Kasumi-1 (cell line): ENCODE results near the gene ZNF561.

Experiments used
- DNase-seq, 2 experiments: peaks; one replicate each; lab custom pipeline; 2025; lab: John Stamatoyannopoulos, UW

ZNF561 gene

DNA sequence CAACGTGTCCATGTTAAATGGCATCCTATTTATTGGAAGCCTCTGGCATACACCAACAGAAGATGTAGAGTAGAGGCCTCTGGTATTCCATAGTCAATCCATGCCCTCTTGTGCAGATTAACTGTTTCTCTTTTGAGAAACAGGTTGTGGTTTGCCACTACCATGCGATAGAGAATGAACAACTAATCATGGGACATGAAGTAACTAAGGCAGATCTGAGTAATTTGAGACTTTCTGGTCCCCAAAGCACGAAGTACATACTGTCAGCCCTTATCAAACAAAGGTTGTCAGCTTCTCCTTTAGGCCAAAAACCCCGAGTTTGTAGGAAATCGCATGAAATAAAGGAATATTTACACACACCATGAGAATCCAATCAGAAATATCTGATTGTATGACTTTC is 40.3 kb downstream of the ZNF561 start:
- DNase-seq: no peak

DNA sequence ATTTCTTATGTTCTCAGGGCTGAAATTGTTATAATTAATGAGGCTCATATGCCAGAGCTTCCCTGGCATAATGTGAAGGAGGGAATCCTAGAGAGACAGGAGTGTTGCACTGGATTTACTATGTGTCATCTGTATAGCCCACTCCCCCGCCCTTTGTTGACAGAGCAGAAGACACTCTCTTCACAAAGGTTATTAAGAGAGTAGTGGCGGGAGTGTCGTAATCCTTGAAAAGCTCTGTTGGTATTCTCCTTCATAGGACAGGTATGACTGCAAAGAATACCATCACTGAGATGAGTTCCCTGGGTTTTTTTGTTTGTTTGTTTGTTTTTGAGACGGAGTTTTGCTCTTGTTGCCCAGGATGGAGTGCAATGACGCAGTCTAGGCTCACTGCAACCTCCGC is 50.8 kb downstream of the ZNF561 start:
- no peak for DNase-seq

DNA sequence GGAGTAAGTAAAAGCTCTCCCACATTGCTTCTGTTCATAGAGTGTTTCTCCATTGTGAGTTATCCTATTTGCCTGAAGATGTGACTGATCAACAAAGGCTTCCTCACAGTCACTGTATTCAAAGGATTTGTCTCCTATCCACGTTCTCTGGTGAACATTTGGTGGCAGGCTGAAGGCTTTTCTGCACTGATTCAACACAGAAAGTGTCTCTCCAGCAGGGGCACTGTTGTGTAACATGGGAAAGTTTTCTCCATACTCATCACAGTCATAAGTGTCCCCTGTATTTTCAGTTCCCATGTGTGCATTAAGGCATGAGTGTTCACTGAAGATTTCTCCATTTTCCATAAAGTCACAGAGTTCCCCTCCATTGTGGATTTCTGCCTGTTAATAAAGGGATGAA is 54.3 kb downstream of the ZNF561 start:
- DNase-seq: no peak

DNA sequence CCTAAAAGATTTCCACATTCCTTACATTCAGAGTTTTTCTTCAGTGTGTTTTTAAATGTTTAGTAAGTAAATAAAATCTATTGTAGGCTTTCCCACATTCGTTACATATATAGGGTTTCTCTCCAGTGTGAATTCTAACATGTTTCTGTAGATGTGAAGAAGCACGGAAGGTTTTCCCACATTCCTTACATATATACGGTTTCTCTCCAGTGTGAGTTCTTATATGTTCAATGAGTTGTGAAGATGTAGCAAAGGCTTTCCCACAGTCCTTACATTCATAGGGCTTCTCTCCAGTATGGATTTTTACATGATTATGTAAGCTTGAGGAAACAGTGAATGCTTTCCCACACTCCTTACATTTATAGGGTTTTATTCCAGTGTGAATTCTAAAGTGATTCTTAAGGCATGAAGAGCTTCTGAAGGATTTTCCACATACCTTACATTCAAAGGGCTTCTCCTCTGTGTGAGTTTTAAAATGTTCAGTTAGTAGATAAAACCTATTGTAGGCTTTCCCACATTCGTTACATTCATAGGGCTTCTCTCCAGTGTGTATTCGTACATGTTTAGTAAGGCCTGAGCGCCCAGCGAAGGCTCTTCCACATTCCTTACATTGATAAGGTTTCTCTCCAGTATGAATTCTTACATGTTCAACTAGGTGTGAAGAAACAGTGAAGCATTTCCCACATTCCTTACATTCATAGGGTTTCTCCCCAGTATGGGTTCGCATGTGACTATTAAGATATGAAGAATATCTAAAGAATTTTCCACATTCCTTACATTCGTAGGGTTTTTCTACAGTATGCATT is 54.9 kb downstream of the ZNF561 start:
- DNase-seq: no peak
